Nephron (organoid): Measurements from ENCODE around the gene CTSA.

ENCODE experiments used
- H3K27ac Mint-ChIP-seq, 3 experiments: 2 replicates each; pipeline ENCODE4 v1.8.0; 2020; ENCODE audit warnings: mixed read lengths in 3 of 3, mild to moderate bottlenecking in 2 of 3, moderate library complexity in 1 of 3
- H3K27me3 Mint-ChIP-seq: 2 replicates; pipeline ENCODE4 v1.8.0; 2021; ENCODE audit warnings: low read depth, mild to moderate bottlenecking, moderate library complexity, mixed read lengths
- H3K36me3 Mint-ChIP-seq: 2 replicates; pipeline ENCODE4 v1.8.0; 2020; ENCODE audit warnings: low read depth, mixed read lengths
- H3K4me1 Mint-ChIP-seq: 2 replicates; pipeline ENCODE4 v1.8.0; 2020; ENCODE audit warnings: mixed read lengths
- H3K4me3 Mint-ChIP-seq, 3 experiments: 2 replicates each; pipeline ENCODE4 v1.8.0; 2020; ENCODE audit warnings: mild to moderate bottlenecking in 3 of 3, mixed read lengths in 3 of 3, moderate library complexity in 2 of 3
- H3K9me3 Mint-ChIP-seq: 2 replicates; pipeline ENCODE4 v1.8.0; 2020; ENCODE audit warnings: mixed read lengths
- CTCF ChIP-seq, 3 experiments: fragments of 200-600 bp; sonication (generic); IDR thresholded peaks; one replicate each; pipeline ENCODE4 v1.5.0; 2021; ENCODE audit warnings: antibody characterized with exemption in 3 of 3; ENCODE audit not compliant: unreplicated experiment in 3 of 3

The CTSA gene

GRCh38 chr20:45920462-45921336, 29.6 kb downstream of the CTSA start:
- Mint-ChIP-seq H3K27me3 (no peaks in the 10 kb centered on the region), H3K4me3 (peak overlapping the region; percentile 58 to 79 (median 63)), H3K36me3 (no peaks in the 10 kb centered on the region), H3K27ac (peak overlapping the region; percentile 95 to 96 (median 95)), H3K9me3 (no peaks in the 10 kb centered on the region), H3K4me1 (peaks cover 61% of the 10 kb centered on the region)
- TF ChIP-seq CTCF (IDR thresholded peaks at IDR 0.05; ENCODE audit: unreplicated experiment in 3 of 3) = no peak

GRCh38 chr20:45921337-45922189, 30.4 kb downstream of the CTSA start:
- H3K27me3 Mint-ChIP-seq = no peaks in the 10 kb centered on the region
- no peak for TF ChIP-seq CTCF (IDR thresholded peaks at IDR 0.05; ENCODE audit: unreplicated experiment in 3 of 3)
- peak overlapping the region; percentile 18 to 66 (median 24) for H3K4me3 Mint-ChIP-seq

GRCh38 chr20:45924391-45925261, 33.5 kb downstream of the CTSA start:
- Mint-ChIP-seq H3K4me1 (peaks cover 46% of the 10 kb centered on the region), H3K9me3 (no peaks in the 10 kb centered on the region), H3K27me3 (no peaks in the 10 kb centered on the region), H3K36me3 (no peaks in the 10 kb centered on the region), H3K4me3 (peak overlapping the region; percentile 54 to 69 (median 64)), H3K27ac (peak overlapping the region; percentile 93 to 97 (median 96))
- TF ChIP-seq CTCF (IDR thresholded peaks at IDR 0.05; ENCODE audit: unreplicated experiment in 3 of 3) = no peak

More at GRCh38 chr20:45921337-45922189, 30.4 kb downstream of the CTSA start:
- Mint-ChIP-seq H3K9me3 (no peaks in the 10 kb centered on the region), H3K27ac (peak overlapping the region; percentile 95 to 96 (median 95)), H3K36me3 (no peaks in the 10 kb centered on the region), H3K4me1 (peaks cover 62% of the 10 kb centered on the region)

GRCh38 chr20:45925821-45926506, 34.8 kb downstream of the CTSA start:
- Mint-ChIP-seq H3K27me3 (no peaks in the 10 kb centered on the region), H3K9me3 (no peaks in the 10 kb centered on the region), H3K36me3 (no peaks in the 10 kb centered on the region), H3K4me1 (peaks cover 33% of the 10 kb centered on the region), H3K4me3 (peak overlapping the region in 1 of 3 experiments; percentile 12), H3K27ac (peak overlapping the region; percentile 93 to 97 (median 96))
- no peak for TF ChIP-seq CTCF (IDR thresholded peaks at IDR 0.05; ENCODE audit: unreplicated experiment in 3 of 3)

GRCh38 chr20:45926731-45927070, 35.6 kb downstream of the CTSA start:
- H3K27ac Mint-ChIP-seq = peak overlapping the region in 2 of 3 experiments; percentile 26 to 41
- H3K36me3 Mint-ChIP-seq = no peaks in the 10 kb centered on the region
- H3K4me1 Mint-ChIP-seq = peaks cover 25% of the 10 kb centered on the region
- no peak for TF ChIP-seq CTCF (IDR thresholded peaks at IDR 0.05; ENCODE audit: unreplicated experiment in 3 of 3)
- H3K4me3 Mint-ChIP-seq = no peak overlapping the region
- no peaks in the 10 kb centered on the region for H3K9me3 Mint-ChIP-seq
- H3K27me3 Mint-ChIP-seq = no peaks in the 10 kb centered on the region
